Cardiac fibroblast (primary cell): ENCODE data around the gene TGIF1.
A peak's percentile ranks its signal among the peaks of the same experiment; 100 is the strongest.

ENCODE experiments used
- DNase-seq, 2 donors: peaks; one replicate each; pipeline versions ENCODE4 v3.0.0 to v3.0.0-alpha.2; 2010; ENCODE audit warnings: low read depth in 2 of 2
- H3K4me3 ChIP-seq, 2 donors: replicated peaks in 1 of 2; 1 replicate in 1 of 2; 2 replicates in 1 of 2; pipeline ENCODE4 v1.5.1; 2011; ENCODE audit warnings: low read depth in 2 of 2, low read length in 2 of 2, mild to moderate bottlenecking in 2 of 2, moderate library complexity in 1 of 2
- TF ChIP-seq, protein P1 (sequence below): IDR thresholded peaks from one replicate; pipeline ENCODE4 v1.5.1; 2011; ENCODE audit warnings: low read depth, mild to moderate bottlenecking, low read length, inconsistent platforms

TGIF1 gene

GRCh38 chr18:3460823-3461398 is 10.9 kb downstream of the TGIF1 start:
- TF ChIP-seq, protein P1, sequence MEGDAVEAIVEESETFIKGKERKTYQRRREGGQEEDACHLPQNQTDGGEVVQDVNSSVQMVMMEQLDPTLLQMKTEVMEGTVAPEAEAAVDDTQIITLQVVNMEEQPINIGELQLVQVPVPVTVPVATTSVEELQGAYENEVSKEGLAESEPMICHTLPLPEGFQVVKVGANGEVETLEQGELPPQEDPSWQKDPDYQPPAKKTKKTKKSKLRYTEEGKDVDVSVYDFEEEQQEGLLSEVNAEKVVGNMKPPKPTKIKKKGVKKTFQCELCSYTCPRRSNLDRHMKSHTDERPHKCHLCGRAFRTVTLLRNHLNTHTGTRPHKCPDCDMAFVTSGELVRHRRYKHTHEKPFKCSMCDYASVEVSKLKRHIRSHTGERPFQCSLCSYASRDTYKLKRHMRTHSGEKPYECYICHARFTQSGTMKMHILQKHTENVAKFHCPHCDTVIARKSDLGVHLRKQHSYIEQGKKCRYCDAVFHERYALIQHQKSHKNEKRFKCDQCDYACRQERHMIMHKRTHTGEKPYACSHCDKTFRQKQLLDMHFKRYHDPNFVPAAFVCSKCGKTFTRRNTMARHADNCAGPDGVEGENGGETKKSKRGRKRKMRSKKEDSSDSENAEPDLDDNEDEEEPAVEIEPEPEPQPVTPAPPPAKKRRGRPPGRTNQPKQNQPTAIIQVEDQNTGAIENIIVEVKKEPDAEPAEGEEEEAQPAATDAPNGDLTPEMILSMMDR: no peak
- H3K4me3 ChIP-seq: no peak overlapping the region
- no peak for DNase-seq

DNA sequence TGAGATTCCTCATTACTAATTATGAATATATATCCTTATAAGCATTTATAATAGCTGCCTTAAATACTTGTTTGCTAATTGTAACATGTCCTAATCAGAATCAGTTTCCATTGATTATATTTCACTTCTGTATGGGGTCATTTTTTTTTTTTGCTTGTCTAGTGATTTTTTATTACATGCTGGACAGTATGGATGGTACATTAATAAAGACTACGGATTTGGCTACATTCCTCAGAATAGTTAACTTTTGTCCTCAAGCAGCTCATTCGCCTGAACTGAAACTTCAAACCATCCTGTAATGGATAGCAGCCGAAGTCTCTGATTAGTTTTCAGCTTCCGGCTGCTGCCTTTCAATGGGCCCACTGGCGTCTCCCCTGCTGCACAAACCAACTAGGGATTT is 11.7 kb downstream of the TGIF1 start:
- TF ChIP-seq, protein P1: no peak
- no peak overlapping the region for H3K4me3 ChIP-seq
- DNase-seq: no peak

DNA sequence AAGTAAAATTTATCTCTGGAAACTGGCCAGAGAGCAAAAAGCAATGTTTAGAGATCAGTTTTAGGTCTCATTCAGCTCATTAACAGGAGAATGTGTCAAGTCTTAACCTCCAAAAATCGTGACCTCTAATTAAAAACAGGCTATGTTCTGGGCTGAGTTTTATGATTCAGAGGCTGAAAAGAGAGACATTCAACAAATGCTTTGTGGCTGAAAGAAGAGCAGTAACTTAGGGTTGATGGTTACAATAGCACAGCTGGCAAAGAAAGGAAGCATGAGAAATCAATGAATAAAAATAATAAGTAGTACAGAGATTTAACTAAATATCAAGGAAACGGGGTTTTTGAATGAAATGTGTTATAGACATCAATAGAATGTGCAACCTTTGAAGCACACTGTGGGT is 13.1 kb downstream of the TGIF1 start:
- peak in 1 of 2 donors; percentile 54 for DNase-seq
- H3K4me3 ChIP-seq: no peak overlapping the region
- TF ChIP-seq, protein P1: no peak

DNA sequence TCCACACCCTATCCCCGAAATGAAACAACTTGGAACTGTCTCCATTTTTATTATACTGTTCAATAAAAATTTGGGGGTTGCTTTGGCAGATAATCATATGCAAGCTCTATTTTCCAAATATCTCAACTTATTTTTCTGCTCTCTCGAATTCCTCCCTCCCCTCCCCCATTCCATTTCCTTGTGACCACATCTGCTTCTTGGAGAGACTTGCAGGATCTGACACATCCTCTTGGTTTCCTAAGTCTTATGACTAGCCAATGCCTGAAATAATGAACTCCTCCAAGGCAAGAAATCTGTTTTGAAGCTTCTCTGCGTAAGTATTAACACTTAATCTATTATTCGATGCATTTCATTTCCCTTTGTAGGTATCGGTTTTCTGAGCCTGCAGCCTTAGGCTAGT is 16.1 kb downstream of the TGIF1 start:
- no peak overlapping the region for H3K4me3 ChIP-seq
- peak; percentile 90 to 94 for DNase-seq
- TF ChIP-seq, protein P1: no peak

- no peak overlapping the region for H3K4me3 ChIP-seq
- no peak for DNase-seq
- TF ChIP-seq, protein P1: no peak
Measured at GRCh38 chr18:3466872-3467271, 16.9 kb downstream of the TGIF1 start.

DNA sequence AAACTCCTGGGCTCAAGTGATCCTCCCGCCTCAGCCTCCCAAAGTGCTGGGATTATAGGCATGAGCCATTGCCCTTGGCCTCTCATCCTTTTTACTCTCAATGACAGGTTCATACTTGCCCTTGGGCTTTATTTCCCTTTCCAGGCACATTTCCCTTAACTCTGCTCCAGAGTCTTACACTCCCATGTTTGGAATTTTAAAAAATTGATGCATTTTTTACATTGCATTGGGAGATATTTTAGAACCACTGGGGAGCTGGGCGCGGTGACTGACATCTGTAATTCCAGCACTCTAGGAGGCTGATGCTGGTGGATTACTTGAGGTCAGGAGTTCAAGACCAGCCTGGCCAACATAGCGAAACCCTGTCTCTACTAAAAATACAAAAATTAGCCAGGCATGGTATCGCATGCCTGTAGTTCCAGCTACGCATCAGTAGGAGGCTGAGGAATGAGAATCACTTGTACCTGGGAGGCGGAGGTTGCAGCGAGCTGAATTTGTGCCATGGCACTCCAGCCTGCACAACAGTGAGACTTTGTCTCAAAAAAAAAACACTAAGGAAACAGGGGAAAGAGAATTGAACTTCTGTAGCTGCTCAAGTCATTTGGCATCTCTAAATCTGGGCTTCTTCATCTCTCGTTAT is 18.2 kb downstream of the TGIF1 start:
- DNase-seq: no peak
- TF ChIP-seq, protein P1: peak; percentile 7
- no peak overlapping the region for H3K4me3 ChIP-seq
